K562 (cell line): Measurements from ENCODE around the gene HLCS. TPM values are rescaled to one million over a fixed set of nuclear protein-coding genes. Genes with fewer than 3 reads are reported as not detected.

Experiments
- ATAC-seq: fragments of 200-7000 bp; cut with Tn5 transposase; 3 replicates; pipeline ENCODE4 v1.9.1; 2020; ENCODE audit warnings: moderate library complexity
- BruUV-seq: library from RNA; stranded (reverse); fragments of 400-500 nt; replicated peaks from 2 replicates; lab custom pipeline; 2021; lab: Mats Ljungman, UMichigan
- CTCF ChIA-PET: fragments of 300-600 bp; formaldehyde crosslinking; extraction: SDS; loops from one replicate; lab custom pipeline; 2021; ENCODE audit warnings: low intra/inter-chr PET ratio; lab: Yijun Ruan, JAX
- POLR2A ChIA-PET: fragments of 300-600, 350-650 bp; sonication (Branson Sonifier 250); formaldehyde crosslinking; extraction: SDS; loops from one replicate; lab custom pipeline; 2021; ENCODE audit warnings: antibody characterized with exemption, inconsistent platforms; lab: Yijun Ruan, JAX
- DNase-seq, 4 experiments: peaks; one replicate each; pipeline versions ENCODE4 v3.0.0 to v3.0.0-alpha.2; 2011 to 2018; ENCODE audit warnings: low spot score in 3 of 4, mixed read lengths in 3 of 4; ENCODE audit errors: extremely low read depth in 1 of 4
- FAIRE-seq: peaks from 2 replicates; lab custom pipeline; 2011; peaks lifted over from hg19 to GRCh38; lab: Jason Lieb, UNC
- H2AFZ ChIP-seq: 2 replicates; pipeline ENCODE4 v1.6.0; 2011; ENCODE audit warnings: low read depth, low read length, control low read depth, inconsistent platforms
- H3K27ac ChIP-seq: fragments of 200-600 bp; 3 replicates; pipeline ENCODE4 v1.8.0; 2011; ENCODE audit warnings: low read depth, mild to moderate bottlenecking, control low read depth, inconsistent platforms, low read length, moderate library complexity, mixed read lengths; ENCODE audit errors: extremely low read depth
- H3K27me3 ChIP-seq, 2 experiments: fragments of 300-600 bp in 1 of 2; 2 replicates in 1 of 2; 3 replicates in 1 of 2; pipeline versions ENCODE4 v1.6.0 to v1.8.0; 2011; ENCODE audit warnings: inconsistent platforms in 2 of 2, low read length in 2 of 2, mild to moderate bottlenecking in 1 of 2, mixed read lengths in 1 of 2, moderate library complexity in 1 of 2; ENCODE audit not compliant: control insufficient read depth in 2 of 2, insufficient read depth in 2 of 2
- H3K36me3 ChIP-seq: fragments of 300-600 bp; 3 replicates; pipeline ENCODE4 v1.8.0; 2011; ENCODE audit warnings: mild to moderate bottlenecking, low read length, inconsistent platforms; ENCODE audit not compliant: control insufficient read depth, insufficient read depth
- H3K4me1 ChIP-seq, 2 experiments: fragments of 200-600 bp in 1 of 2; replicated peaks in 1 of 2; 2 replicates in 1 of 2; 3 replicates in 1 of 2; pipeline versions ENCODE4 v1.5.1 to v1.8.0; 2011; ENCODE audit warnings: inconsistent platforms in 2 of 2, low read length in 2 of 2, mild to moderate bottlenecking in 1 of 2, mixed read lengths in 1 of 2, moderate library complexity in 1 of 2; ENCODE audit not compliant: control insufficient read depth in 2 of 2, insufficient read depth in 2 of 2
- H3K4me2 ChIP-seq: 2 replicates; pipeline ENCODE4 v1.6.1; 2011; ENCODE audit warnings: low read length, control low read depth, inconsistent platforms, mixed read lengths; ENCODE audit not compliant: insufficient read depth
- H3K4me3 ChIP-seq: fragments of 200-600 bp; sonication (generic), shearing (Covaris generic); 2 replicates; pipeline ENCODE4 v1.5.1; 2016; ENCODE audit warnings: control low read depth, inconsistent platforms
- H3K79me2 ChIP-seq: fragments of 200-600 bp; 3 replicates; pipeline ENCODE4 v1.8.0; 2011; ENCODE audit warnings: low read length, inconsistent platforms; ENCODE audit not compliant: control insufficient read depth, insufficient read depth
- H3K9ac ChIP-seq, 2 experiments: 2 replicates each; pipeline versions ENCODE4 v1.6.0 to v1.6.1; 2011; ENCODE audit warnings: low read depth in 2 of 2, low read length in 2 of 2, control low read depth in 1 of 2, inconsistent platforms in 1 of 2, mild to moderate bottlenecking in 1 of 2, mixed read lengths in 1 of 2; ENCODE audit not compliant: insufficient read depth in 1 of 2
- H3K9me1 ChIP-seq: one replicate; pipeline ENCODE4 v1.6.0; 2011; ENCODE audit warnings: inconsistent platforms, mild to moderate bottlenecking, low read length, moderate library complexity; ENCODE audit not compliant: control insufficient read depth, insufficient read depth
- H3K9me3 ChIP-seq: replicated peaks from 2 replicates; pipeline ENCODE4 v1.5.1; 2011; ENCODE audit warnings: low read depth, low read length, inconsistent platforms; ENCODE audit not compliant: control insufficient read depth, insufficient read depth
- H4K20me1 ChIP-seq: replicated peaks from 2 replicates; pipeline ENCODE4 v1.6.1; 2011; ENCODE audit warnings: low read length, inconsistent platforms, mixed read lengths; ENCODE audit not compliant: control insufficient read depth, insufficient read depth
- E2F3 ChIP-seq: fragments of 250-450 bp; sonication (Bioruptor Pico); IDR thresholded peaks from 2 replicates; pipeline ENCODE4 v1.4.0; 2020; ENCODE audit warnings: mild to moderate bottlenecking
- FOS ChIP-seq: IDR thresholded peaks from 3 replicates; pipeline ENCODE4 v1.6.1; 2011; ENCODE audit not compliant: insufficient read length; ENCODE audit errors: extremely low read depth
- HDAC2 ChIP-seq: fragments of 450-650 bp; IDR thresholded peaks from 2 replicates; pipeline ENCODE4 v1.6.1; 2016; ENCODE audit warnings: mild to moderate bottlenecking
- SRSF3 ChIP-seq: fragments of 200-400 bp; formaldehyde crosslinking; IDR thresholded peaks from 2 replicates; pipeline ENCODE4 v1.6.1; 2016; ENCODE audit warnings: mild to moderate bottlenecking, low read length, moderate library complexity; ENCODE audit not compliant: insufficient read depth
- ZNF121 ChIP-seq: sonication (generic); formaldehyde crosslinking; conservative IDR thresholded peaks from 2 replicates; pipeline ENCODE4 v1.8.0; 2022; ENCODE audit warnings: missing genetic modification reagents
- ZNF124 ChIP-seq: sonication (generic); formaldehyde crosslinking; IDR thresholded peaks from 2 replicates; pipeline ENCODE4 v1.8.1; 2022; ENCODE audit warnings: missing genetic modification reagents
- WGBS: fragments of 100-300 bp; shearing (Covaris generic); methylation state at CpG from one replicate; pipeline ENCODE4 v1.1.6; 2016; ENCODE audit warnings: low coverage, mixed read lengths; ENCODE audit not compliant: insufficient coverage; ENCODE audit errors: missing lambda C conversion rate; 5-methylcytosine and 5-hydroxymethylcytosine counted together
- in situ Hi-C: fragments of 300-500 bp; cut with MboI; formaldehyde crosslinking; loops from 4 replicates; pipeline ENCODE4 v1.15.0; 2018; ENCODE audit warnings: inconsistent platforms, mixed read lengths
- intact Hi-C: fragments of 100-400 bp; cut with micrococcal nuclease; formaldehyde crosslinking; loops from 2 replicates; pipeline ENCODE4 v1.14.2; 2022
- polyA plus RNA-seq, 8 experiments: library from polyadenylated mRNA; depleted of rRNA in 4 of 8; stranded (reverse) in 5 of 8; unstranded in 3 of 8; fragments of >200 nt; fragmentation: Nextera tagmentation in 2 of 8; fragmentation: Illumina TruSeq in 1 of 8; extraction: Ambion mirVana in 2 of 8; extraction: Trizol in 1 of 8; gene quantifications; 2 replicates each; pipeline versions ENCODE4 v1.2.1 to v1.2.3, GENCODE V29; 2011 to 2014; ENCODE audit warnings: inconsistent platforms in 1 of 8, missing spikeins in 1 of 8
- total RNA-seq, 7 experiments: library from RNA; depleted of rRNA in 6 of 7; stranded (reverse); fragments of >200 nt in 6 of 7; fragmentation: Illumina TruSeq in 2 of 7; extraction: Trizol in 2 of 7; gene quantifications; 2 replicates each; pipeline versions ENCODE4 v1.2.1 to v1.2.3, GENCODE V29; 2011 to 2021; ENCODE audit warnings: low replicate concordance in 1 of 7
- TF ChIP-seq, protein P1 (sequence below): sonication (generic); formaldehyde crosslinking; IDR thresholded peaks from 2 replicates; pipeline ENCODE4 v1.8.1; 2023; ENCODE audit warnings: mild to moderate bottlenecking, missing genetic modification reagents, moderate library complexity
- TF ChIP-seq, protein P2 (sequence below), 2 experiments: IDR thresholded peaks in 1 of 2; conservative IDR thresholded peaks in 1 of 2; 2 replicates each; pipeline ENCODE4 v1.6.1; 2016; ENCODE audit warnings: low read depth in 2 of 2, mild to moderate bottlenecking in 1 of 2, missing compliant biosample characterization in 1 of 2, missing genetic modification characterization in 1 of 2, moderate library complexity in 1 of 2
- TF ChIP-seq, protein P3 (sequence below), 2 experiments: fragments of 450-650 bp; IDR thresholded peaks; 2 replicates each; pipeline ENCODE4 v1.6.1; 2016
- TF ChIP-seq, protein P4 (sequence below): IDR thresholded peaks from 2 replicates; pipeline ENCODE4 v1.6.1; 2011; ENCODE audit not compliant: insufficient read length; ENCODE audit errors: extremely low read depth
- TF ChIP-seq, protein P5 (sequence below), 2 experiments: fragments of 200-800 bp in 1 of 2; sonication (Bioruptor generic) in 1 of 2; sonication (generic) in 1 of 2; formaldehyde crosslinking in 1 of 2; IDR thresholded peaks in 1 of 2; conservative IDR thresholded peaks in 1 of 2; 2 replicates each; pipeline versions ENCODE4 v1.5.0 to v1.6.1; 2016 to 2020; ENCODE audit warnings: missing compliant biosample characterization in 1 of 2, missing genetic modification characterization in 1 of 2, missing genetic modification reagents in 1 of 2

HLCS gene
- total and polyA plus RNA-seq, 9 of the 15 experiments (the other 6 are each of a cell fraction or from before 2014, with no cell fraction given): 3.0 to 21.5 (median 17.1) TPM

DNA sequence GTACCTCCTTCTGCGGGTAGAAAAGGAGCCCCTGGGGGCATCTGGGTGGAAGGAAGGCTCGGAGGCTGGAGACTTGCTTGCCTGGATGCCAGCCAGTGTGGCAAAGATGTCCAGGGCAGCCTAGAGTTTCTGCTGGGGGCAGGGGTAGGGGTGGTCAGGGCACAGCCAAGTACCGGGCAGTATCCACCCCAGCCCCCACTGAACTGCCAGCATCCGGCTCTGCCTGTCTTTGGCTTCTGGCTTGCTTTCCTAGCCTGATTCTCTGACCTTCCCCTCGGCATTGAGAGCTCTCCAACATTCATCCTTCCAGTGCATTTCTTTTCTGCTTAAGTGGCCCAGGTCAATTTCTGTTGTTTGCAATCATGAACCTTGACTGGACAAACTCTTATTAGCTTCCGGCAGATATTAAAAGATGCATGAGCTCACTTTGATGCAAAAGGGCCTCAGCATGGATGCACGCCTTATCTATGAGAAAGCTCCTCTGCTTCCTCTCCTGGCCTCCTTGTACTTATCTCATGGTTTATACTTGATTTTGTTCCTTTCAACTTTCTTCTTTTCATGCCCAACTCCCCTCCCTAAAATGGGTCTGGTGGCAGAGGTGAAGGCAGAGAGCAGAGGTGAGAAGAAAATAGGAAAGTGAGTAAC, 116.9 kb downstream of the HLCS start:
- intact Hi-C loops: loop anchor here (5.0 to 10.0 kb wide), 2 partner anchors 102 to 185 kb away; no protein-coding TSS in a partner anchor
- no peak overlapping the region for H3K27ac ChIP-seq
- FAIRE-seq (no peak), DNase-seq (no peak), ATAC-seq (no peak)
- H3K9ac ChIP-seq: no peak overlapping the region
- no peaks in the 10 kb centered on the region; the same call in 1 of the 2 replicates for H4K20me1 ChIP-seq
- POLR2A ChIA-PET: interaction anchor here (0.5 to 1.0 kb wide), 5 partner anchors 26 to 1428 kb away, joined by 3 to 5 read pairs (median 3); no protein-coding TSS in a partner anchor
- 47% methylated on average over 7 of the region's 7 CpGs for WGBS
- no peaks in the 10 kb centered on the region for H3K79me2 ChIP-seq
- CTCF ChIA-PET: no interaction called here
- H3K4me2 ChIP-seq: no peak overlapping the region
- H3K27me3 ChIP-seq: no peaks in the 10 kb centered on the region; a peak in 1 of 5 replicates
- in situ Hi-C loops: no loop called here
- BruUV-seq: no TSS peak
- no peak overlapping the region for H3K4me3 ChIP-seq
- H3K4me1 ChIP-seq: no peaks in the 10 kb centered on the region; a peak in 1 of 5 replicates
- H2AFZ ChIP-seq: no peak overlapping the region
- no peaks in the 10 kb centered on the region for H3K36me3 ChIP-seq
- TF ChIP-seq HDAC2 (no peak), E2F3 (CRISPR knock-in tag) (no peak), SRSF3 (no peak), ZNF121 (no peak), ZNF124 (no peak), FOS (no peak)
- TF ChIP-seq, protein P1, sequence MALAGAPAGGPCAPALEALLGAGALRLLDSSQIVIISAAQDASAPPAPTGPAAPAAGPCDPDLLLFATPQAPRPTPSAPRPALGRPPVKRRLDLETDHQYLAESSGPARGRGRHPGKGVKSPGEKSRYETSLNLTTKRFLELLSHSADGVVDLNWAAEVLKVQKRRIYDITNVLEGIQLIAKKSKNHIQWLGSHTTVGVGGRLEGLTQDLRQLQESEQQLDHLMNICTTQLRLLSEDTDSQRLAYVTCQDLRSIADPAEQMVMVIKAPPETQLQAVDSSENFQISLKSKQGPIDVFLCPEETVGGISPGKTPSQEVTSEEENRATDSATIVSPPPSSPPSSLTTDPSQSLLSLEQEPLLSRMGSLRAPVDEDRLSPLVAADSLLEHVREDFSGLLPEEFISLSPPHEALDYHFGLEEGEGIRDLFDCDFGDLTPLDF (CRISPR knock-in tag): no peak
- TF ChIP-seq, protein P2, sequence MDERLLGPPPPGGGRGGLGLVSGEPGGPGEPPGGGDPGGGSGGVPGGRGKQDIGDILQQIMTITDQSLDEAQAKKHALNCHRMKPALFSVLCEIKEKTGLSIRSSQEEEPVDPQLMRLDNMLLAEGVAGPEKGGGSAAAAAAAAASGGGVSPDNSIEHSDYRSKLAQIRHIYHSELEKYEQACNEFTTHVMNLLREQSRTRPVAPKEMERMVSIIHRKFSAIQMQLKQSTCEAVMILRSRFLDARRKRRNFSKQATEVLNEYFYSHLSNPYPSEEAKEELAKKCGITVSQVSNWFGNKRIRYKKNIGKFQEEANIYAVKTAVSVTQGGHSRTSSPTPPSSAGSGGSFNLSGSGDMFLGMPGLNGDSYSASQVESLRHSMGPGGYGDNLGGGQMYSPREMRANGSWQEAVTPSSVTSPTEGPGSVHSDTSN (CRISPR knock-in tag; IDR thresholded peaks at IDR 0.05; ENCODE audit: low read depth): no peak
- TF ChIP-seq, protein P2 (tag; conservative IDR thresholded peaks at IDR 0.05; ENCODE audit: low read depth): no peak
- TF ChIP-seq, protein P3, sequence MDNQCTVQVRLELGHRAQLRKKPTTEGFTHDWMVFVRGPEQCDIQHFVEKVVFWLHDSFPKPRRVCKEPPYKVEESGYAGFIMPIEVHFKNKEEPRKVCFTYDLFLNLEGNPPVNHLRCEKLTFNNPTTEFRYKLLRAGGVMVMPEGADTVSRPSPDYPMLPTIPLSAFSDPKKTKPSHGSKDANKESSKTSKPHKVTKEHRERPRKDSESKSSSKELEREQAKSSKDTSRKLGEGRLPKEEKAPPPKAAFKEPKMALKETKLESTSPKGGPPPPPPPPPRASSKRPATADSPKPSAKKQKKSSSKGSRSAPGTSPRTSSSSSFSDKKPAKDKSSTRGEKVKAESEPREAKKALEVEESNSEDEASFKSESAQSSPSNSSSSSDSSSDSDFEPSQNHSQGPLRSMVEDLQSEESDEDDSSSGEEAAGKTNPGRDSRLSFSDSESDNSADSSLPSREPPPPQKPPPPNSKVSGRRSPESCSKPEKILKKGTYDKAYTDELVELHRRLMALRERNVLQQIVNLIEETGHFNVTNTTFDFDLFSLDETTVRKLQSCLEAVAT (IDR thresholded peaks at IDR 0.05): no peak
- TF ChIP-seq, protein P4, sequence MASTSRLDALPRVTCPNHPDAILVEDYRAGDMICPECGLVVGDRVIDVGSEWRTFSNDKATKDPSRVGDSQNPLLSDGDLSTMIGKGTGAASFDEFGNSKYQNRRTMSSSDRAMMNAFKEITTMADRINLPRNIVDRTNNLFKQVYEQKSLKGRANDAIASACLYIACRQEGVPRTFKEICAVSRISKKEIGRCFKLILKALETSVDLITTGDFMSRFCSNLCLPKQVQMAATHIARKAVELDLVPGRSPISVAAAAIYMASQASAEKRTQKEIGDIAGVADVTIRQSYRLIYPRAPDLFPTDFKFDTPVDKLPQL: no peak
- TF ChIP-seq, protein P5, sequence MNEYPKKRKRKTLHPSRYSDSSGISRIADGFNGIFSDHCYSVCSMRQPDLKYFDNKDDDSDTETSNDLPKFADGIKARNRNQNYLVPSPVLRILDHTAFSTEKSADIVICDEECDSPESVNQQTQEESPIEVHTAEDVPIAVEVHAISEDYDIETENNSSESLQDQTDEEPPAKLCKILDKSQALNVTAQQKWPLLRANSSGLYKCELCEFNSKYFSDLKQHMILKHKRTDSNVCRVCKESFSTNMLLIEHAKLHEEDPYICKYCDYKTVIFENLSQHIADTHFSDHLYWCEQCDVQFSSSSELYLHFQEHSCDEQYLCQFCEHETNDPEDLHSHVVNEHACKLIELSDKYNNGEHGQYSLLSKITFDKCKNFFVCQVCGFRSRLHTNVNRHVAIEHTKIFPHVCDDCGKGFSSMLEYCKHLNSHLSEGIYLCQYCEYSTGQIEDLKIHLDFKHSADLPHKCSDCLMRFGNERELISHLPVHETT (CRISPR knock-in tag; conservative IDR thresholded peaks at IDR 0.05 in 1 of 2, IDR thresholded peaks at IDR 0.05 in 1 of 2): no peak
- H3K9me3 ChIP-seq: no peaks in the 10 kb centered on the region
- no peaks in the 10 kb centered on the region for H3K9me1 ChIP-seq
